ENCODE measurements around the gene PHF2.

DNA sequence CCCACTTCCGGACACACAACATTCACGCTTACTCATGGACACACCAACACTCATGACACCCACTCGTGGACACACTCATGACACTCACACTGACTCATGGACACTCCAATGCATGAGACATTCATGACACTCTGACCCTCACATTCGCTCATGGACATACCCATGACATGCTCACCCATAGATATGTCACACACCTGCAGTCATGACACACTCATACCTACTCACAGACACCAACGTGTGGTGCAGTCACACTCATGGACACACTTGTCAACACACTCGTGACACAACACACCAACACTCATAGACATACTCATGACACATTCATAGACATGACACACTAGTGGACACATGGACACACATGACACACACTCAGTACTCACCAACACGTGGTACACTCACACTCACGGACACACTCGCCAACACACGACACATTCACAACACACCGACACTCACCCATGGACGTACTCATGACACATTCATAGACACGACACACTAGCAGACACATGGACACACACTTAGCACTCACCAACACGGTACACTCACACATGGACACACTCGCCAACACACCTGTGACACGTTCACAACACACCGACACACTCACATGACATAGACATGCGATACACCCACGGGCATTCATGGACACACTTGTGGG is 73.4 kb downstream of the PHF2 start:
- TF ChIP-seq, protein P1, sequence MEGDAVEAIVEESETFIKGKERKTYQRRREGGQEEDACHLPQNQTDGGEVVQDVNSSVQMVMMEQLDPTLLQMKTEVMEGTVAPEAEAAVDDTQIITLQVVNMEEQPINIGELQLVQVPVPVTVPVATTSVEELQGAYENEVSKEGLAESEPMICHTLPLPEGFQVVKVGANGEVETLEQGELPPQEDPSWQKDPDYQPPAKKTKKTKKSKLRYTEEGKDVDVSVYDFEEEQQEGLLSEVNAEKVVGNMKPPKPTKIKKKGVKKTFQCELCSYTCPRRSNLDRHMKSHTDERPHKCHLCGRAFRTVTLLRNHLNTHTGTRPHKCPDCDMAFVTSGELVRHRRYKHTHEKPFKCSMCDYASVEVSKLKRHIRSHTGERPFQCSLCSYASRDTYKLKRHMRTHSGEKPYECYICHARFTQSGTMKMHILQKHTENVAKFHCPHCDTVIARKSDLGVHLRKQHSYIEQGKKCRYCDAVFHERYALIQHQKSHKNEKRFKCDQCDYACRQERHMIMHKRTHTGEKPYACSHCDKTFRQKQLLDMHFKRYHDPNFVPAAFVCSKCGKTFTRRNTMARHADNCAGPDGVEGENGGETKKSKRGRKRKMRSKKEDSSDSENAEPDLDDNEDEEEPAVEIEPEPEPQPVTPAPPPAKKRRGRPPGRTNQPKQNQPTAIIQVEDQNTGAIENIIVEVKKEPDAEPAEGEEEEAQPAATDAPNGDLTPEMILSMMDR (IDR thresholded peaks at IDR 0.05) = no peak
- no peak for TF ChIP-seq POLR2A (IDR thresholded peaks at IDR 0.05)
- no peak for TF ChIP-seq POLR2AphosphoS5 (IDR thresholded peaks at IDR 0.05; ENCODE audit: insufficient read depth in 1 of 2, low read depth in 1 of 2)

Data from vagina (tissue), 2 donors.